ENCODE results near the gene PTK7.
A peak's percentile ranks its signal among the peaks of the same experiment; 100 is the strongest.

The PTK7 gene

GRCh38 chr6:43090559-43090956, 14.4 kb downstream of the PTK7 start:
- TF ChIP-seq ZNF70 (CRISPR knock-in tag; IDR thresholded peaks at IDR 0.05) (no peak), TCF4 (CRISPR knock-in tag; IDR thresholded peaks at IDR 0.05; ENCODE audit: borderline replicate concordance) (no peak), POU6F1 (CRISPR knock-in tag; IDR thresholded peaks at IDR 0.05; ENCODE audit: borderline replicate concordance, low read depth) (no peak), BACH2 (CRISPR knock-in tag; IDR thresholded peaks at IDR 0.05; ENCODE audit: borderline replicate concordance) (no peak), TOX (CRISPR knock-in tag; IDR thresholded peaks at IDR 0.05; ENCODE audit: borderline replicate concordance) (no peak), CSDC2 (CRISPR knock-in tag; IDR thresholded peaks at IDR 0.05) (no peak), RARB (CRISPR knock-in tag; IDR thresholded peaks at IDR 0.05) (no peak), ZC3H10 (CRISPR knock-in tag; IDR thresholded peaks at IDR 0.05) (no peak), ESRRG (CRISPR knock-in tag; IDR thresholded peaks at IDR 0.05) (no peak), ZFP30 (CRISPR knock-in tag; IDR thresholded peaks at IDR 0.05) (no peak), CREB5 (CRISPR knock-in tag; IDR thresholded peaks at IDR 0.05; ENCODE audit: low read depth) (no peak)
- ATAC-seq: peak; percentile 56

GRCh38 chr6:43091020-43091419, 14.9 kb downstream of the PTK7 start:
- TF ChIP-seq TSHZ2 (CRISPR knock-in tag; IDR thresholded peaks at IDR 0.05): no peak
- TF ChIP-seq ZNF70 (CRISPR knock-in tag; IDR thresholded peaks at IDR 0.05): no peak
- no peak for TF ChIP-seq ARNTL (CRISPR knock-in tag; IDR thresholded peaks at IDR 0.05; ENCODE audit: borderline replicate concordance, low read depth)
- no peak for TF ChIP-seq ESRRG (CRISPR knock-in tag; IDR thresholded peaks at IDR 0.05)
- no peak for TF ChIP-seq BACH2 (CRISPR knock-in tag; IDR thresholded peaks at IDR 0.05; ENCODE audit: borderline replicate concordance)
- TF ChIP-seq PPARA (CRISPR knock-in tag; IDR thresholded peaks at IDR 0.05; ENCODE audit: borderline replicate concordance): no peak
- no peak for TF ChIP-seq ZNF565 (CRISPR knock-in tag; conservative IDR thresholded peaks at IDR 0.05; ENCODE audit: low read depth)
- TF ChIP-seq ZC3H10 (CRISPR knock-in tag; IDR thresholded peaks at IDR 0.05): no peak
- no peak for TF ChIP-seq CREB5 (CRISPR knock-in tag; IDR thresholded peaks at IDR 0.05; ENCODE audit: low read depth)
- TF ChIP-seq TOX (CRISPR knock-in tag; IDR thresholded peaks at IDR 0.05; ENCODE audit: borderline replicate concordance): no peak
- TF ChIP-seq OSR1 (CRISPR knock-in tag; IDR thresholded peaks at IDR 0.05): no peak
- no peak for TF ChIP-seq CSDC2 (CRISPR knock-in tag; IDR thresholded peaks at IDR 0.05)
- TF ChIP-seq TCF4 (CRISPR knock-in tag; IDR thresholded peaks at IDR 0.05; ENCODE audit: borderline replicate concordance): no peak
- no peak for ATAC-seq

GRCh38 chr6:43091436-43091991, 15.4 kb downstream of the PTK7 start:
- TF ChIP-seq PATZ1 (CRISPR knock-in tag; IDR thresholded peaks at IDR 0.05; ENCODE audit: borderline replicate concordance): no peak
- no peak for TF ChIP-seq GLIS3 (CRISPR knock-in tag; IDR thresholded peaks at IDR 0.05)
- no peak for TF ChIP-seq CSDC2 (CRISPR knock-in tag; IDR thresholded peaks at IDR 0.05)
- TF ChIP-seq RARB (CRISPR knock-in tag; IDR thresholded peaks at IDR 0.05): no peak
- no peak for TF ChIP-seq ESRRG (CRISPR knock-in tag; IDR thresholded peaks at IDR 0.05)
- no peak for TF ChIP-seq CREB5 (CRISPR knock-in tag; IDR thresholded peaks at IDR 0.05; ENCODE audit: low read depth)
- no peak for TF ChIP-seq ISL1 (CRISPR knock-in tag; IDR thresholded peaks at IDR 0.05)
- TF ChIP-seq ZNF565 (CRISPR knock-in tag; conservative IDR thresholded peaks at IDR 0.05; ENCODE audit: low read depth): no peak
- TF ChIP-seq CSRNP3 (CRISPR knock-in tag; IDR thresholded peaks at IDR 0.05): no peak
- no peak for TF ChIP-seq ZNF70 (CRISPR knock-in tag; IDR thresholded peaks at IDR 0.05)
- TF ChIP-seq PPARA (CRISPR knock-in tag; IDR thresholded peaks at IDR 0.05; ENCODE audit: borderline replicate concordance): no peak
- TF ChIP-seq ARNTL (CRISPR knock-in tag; IDR thresholded peaks at IDR 0.05; ENCODE audit: borderline replicate concordance, low read depth): no peak
- no peak for TF ChIP-seq TCF4 (CRISPR knock-in tag; IDR thresholded peaks at IDR 0.05; ENCODE audit: borderline replicate concordance)
- TF ChIP-seq ZC3H10 (CRISPR knock-in tag; IDR thresholded peaks at IDR 0.05): no peak
- no peak for TF ChIP-seq ZNF8 (CRISPR knock-in tag; IDR thresholded peaks at IDR 0.05)
- TF ChIP-seq BACH2 (CRISPR knock-in tag; IDR thresholded peaks at IDR 0.05; ENCODE audit: borderline replicate concordance): no peak
- no peak for TF ChIP-seq ZFP30 (CRISPR knock-in tag; IDR thresholded peaks at IDR 0.05)
- no peak for ATAC-seq

All from SK-N-SH treated with all-trans-retinoic acid at 6 μM for 48 hours (cell line).